ENCODE measurements around the gene GNAQ. TPM values are rescaled to one million over a fixed set of nuclear protein-coding genes. Genes with fewer than 3 reads are reported as not detected.

The GNAQ gene
- total and polyA plus RNA-seq, 2 of the 4 experiments (the other 2 are of a cell fraction), result 23.1 to 50.7 TPM

GRCh38 chr9:77838986-77839385 is 192.6 kb downstream of the GNAQ start:
- Histone ChIP-seq H3K79me1 (ENCODE audit: low read depth in 1 of 2, low read length in 2 of 2) (peaks cover 16 to 32% of the 10 kb centered on the region in 2 experiments; a peak in 3 of 4 replicates), H3K14ac (replicated peaks; ENCODE audit: low read depth, low read length) (no peak overlapping the region), H3K4me1 (ENCODE audit: control insufficient read depth, insufficient read depth, low read length) (peaks cover 6% of the 10 kb centered on the region), H2BK5ac (ENCODE audit: low read depth, low read length, poor library complexity, severe bottlenecking) (no peak overlapping the region), H3K27me3 (ENCODE audit: control insufficient read depth, insufficient read depth, low read length) (no peaks in the 10 kb centered on the region), H2BK20ac (ENCODE audit: low read depth, low read length) (no peak overlapping the region), H2AK5ac (ENCODE audit: low read depth, low read length) (no peak overlapping the region), H2BK120ac (ENCODE audit: low read depth, low read length) (no peak overlapping the region), H3K23ac (ENCODE audit: low read depth, low read length) (no peak overlapping the region), H3K9ac (ENCODE audit: low read depth, low read length) (no peak overlapping the region), H3K27ac (ENCODE audit: insufficient read depth, low read length) (no peak overlapping the region), H3K9me3 (ENCODE audit: control insufficient read depth, insufficient read depth, low read length) (no peaks in the 10 kb centered on the region), H3K36me3 (ENCODE audit: control insufficient read depth, insufficient read depth, low read length) (no peaks in the 10 kb centered on the region), H3K9me1 (ENCODE audit: insufficient read depth, low read length) (peaks cover 9% of the 10 kb centered on the region), H4K5ac (ENCODE audit: low read depth, low read length) (no peak overlapping the region), H2AFZ (replicated peaks; ENCODE audit: low read length, poor library complexity) (no peak overlapping the region), H2AK9ac (replicated peaks; ENCODE audit: low read depth, low read length, poor library complexity) (no peak overlapping the region), H3K56ac (ENCODE audit: extremely low read depth, insufficient read depth, low read length) (no peak overlapping the region), H3K4ac (ENCODE audit: low read depth, low read length) (no peak overlapping the region), H4K20me1 (ENCODE audit: insufficient read depth, low read length) (peaks cover 15% of the 10 kb centered on the region; the same call in 1 of the 2 replicates), H4K8ac (ENCODE audit: low read depth in 2 of 2, low read length in 2 of 2) (no peak overlapping the region), H4K91ac (ENCODE audit: insufficient read depth, low read depth, low read length) (no peak overlapping the region), H3K18ac (ENCODE audit: low read depth, low read length) (no peak overlapping the region), H3K4me2 (ENCODE audit: low read depth, low read length) (no peak overlapping the region), H3K4me3 (ENCODE audit: insufficient read depth, low read depth, low read length) (no peak overlapping the region), H2BK15ac (ENCODE audit: low read depth, low read length) (no peak overlapping the region)
- ChIA-PET POLR2A (ENCODE audit: unreplicated experiment) (no interaction called here), CTCF (interaction anchor here (1.5 kb wide), 1 partner anchor 10 kb away, joined by 3 read pairs; no protein-coding TSS in a partner anchor)
- TF ChIP-seq SMC3 (IDR thresholded peaks at IDR 0.05; ENCODE audit: low read depth, low read length) (no peak), RFX5 (IDR thresholded peaks at IDR 0.05; ENCODE audit: low read depth, low read length) (no peak), NFE2L2 (IDR thresholded peaks at IDR 0.05; ENCODE audit: low read depth, low read length) (no peak), CEBPB (IDR thresholded peaks at IDR 0.05; ENCODE audit: low read depth, low read length) (no peak), BHLHE40 (IDR thresholded peaks at IDR 0.05; ENCODE audit: low read depth, low read length) (no peak), RCOR1 (IDR thresholded peaks at IDR 0.05; ENCODE audit: insufficient replicate concordance, low read length) (no peak), CHD1 (IDR thresholded peaks at IDR 0.05; ENCODE audit: low read depth, low read length) (no peak), POLR2A (IDR thresholded peaks at IDR 0.05; ENCODE audit: low read depth, low read length) (no peak), MXI1 (IDR thresholded peaks at IDR 0.05; ENCODE audit: borderline replicate concordance, low read depth, low read length) (no peak), RAD21 (IDR thresholded peaks at IDR 0.05; ENCODE audit: low read length) (no peak), MAFK (IDR thresholded peaks at IDR 0.05; ENCODE audit: low read depth, low read length) (no peak), MAZ (IDR thresholded peaks at IDR 0.05; ENCODE audit: borderline replicate concordance, low read depth, low read length) (no peak), FOS (IDR thresholded peaks at IDR 0.05; ENCODE audit: low read depth, low read length) (no peak)
- TF ChIP-seq, protein P1, sequence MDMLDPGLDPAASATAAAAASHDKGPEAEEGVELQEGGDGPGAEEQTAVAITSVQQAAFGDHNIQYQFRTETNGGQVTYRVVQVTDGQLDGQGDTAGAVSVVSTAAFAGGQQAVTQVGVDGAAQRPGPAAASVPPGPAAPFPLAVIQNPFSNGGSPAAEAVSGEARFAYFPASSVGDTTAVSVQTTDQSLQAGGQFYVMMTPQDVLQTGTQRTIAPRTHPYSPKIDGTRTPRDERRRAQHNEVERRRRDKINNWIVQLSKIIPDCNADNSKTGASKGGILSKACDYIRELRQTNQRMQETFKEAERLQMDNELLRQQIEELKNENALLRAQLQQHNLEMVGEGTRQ (IDR thresholded peaks at IDR 0.05; ENCODE audit: low read depth, low read length), result no peak
- TF ChIP-seq, protein P2, sequence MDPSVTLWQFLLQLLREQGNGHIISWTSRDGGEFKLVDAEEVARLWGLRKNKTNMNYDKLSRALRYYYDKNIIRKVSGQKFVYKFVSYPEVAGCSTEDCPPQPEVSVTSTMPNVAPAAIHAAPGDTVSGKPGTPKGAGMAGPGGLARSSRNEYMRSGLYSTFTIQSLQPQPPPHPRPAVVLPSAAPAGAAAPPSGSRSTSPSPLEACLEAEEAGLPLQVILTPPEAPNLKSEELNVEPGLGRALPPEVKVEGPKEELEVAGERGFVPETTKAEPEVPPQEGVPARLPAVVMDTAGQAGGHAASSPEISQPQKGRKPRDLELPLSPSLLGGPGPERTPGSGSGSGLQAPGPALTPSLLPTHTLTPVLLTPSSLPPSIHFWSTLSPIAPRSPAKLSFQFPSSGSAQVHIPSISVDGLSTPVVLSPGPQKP (IDR thresholded peaks at IDR 0.05; ENCODE audit: borderline replicate concordance, low read depth, low read length), result no peak
- TF ChIP-seq, protein P3, sequence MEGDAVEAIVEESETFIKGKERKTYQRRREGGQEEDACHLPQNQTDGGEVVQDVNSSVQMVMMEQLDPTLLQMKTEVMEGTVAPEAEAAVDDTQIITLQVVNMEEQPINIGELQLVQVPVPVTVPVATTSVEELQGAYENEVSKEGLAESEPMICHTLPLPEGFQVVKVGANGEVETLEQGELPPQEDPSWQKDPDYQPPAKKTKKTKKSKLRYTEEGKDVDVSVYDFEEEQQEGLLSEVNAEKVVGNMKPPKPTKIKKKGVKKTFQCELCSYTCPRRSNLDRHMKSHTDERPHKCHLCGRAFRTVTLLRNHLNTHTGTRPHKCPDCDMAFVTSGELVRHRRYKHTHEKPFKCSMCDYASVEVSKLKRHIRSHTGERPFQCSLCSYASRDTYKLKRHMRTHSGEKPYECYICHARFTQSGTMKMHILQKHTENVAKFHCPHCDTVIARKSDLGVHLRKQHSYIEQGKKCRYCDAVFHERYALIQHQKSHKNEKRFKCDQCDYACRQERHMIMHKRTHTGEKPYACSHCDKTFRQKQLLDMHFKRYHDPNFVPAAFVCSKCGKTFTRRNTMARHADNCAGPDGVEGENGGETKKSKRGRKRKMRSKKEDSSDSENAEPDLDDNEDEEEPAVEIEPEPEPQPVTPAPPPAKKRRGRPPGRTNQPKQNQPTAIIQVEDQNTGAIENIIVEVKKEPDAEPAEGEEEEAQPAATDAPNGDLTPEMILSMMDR (conservative IDR thresholded peaks at IDR 0.05; ENCODE audit: low read depth, low read length), result no peak
- no peak for DNase-seq
- intact Hi-C loops (cut with micrococcal nuclease) (no loop called here), dilution Hi-C loops (cut with HindIII; ENCODE audit: low sequenced_read_pairs, unreplicated experiment) (no loop called here), in situ Hi-C loops (cut with MboI; ENCODE audit: low sequenced_read_pairs) (no loop called here)
- no CpG with 5 or more reads among the region's 1 CpG for WGBS, 2 experiments (ENCODE audit: extremely low coverage in 2 of 2, insufficient read length in 1 of 2)
- BruUV-seq (replicated peaks), result no TSS peak
- no peak for ATAC-seq (ENCODE audit: low read depth)

All from IMR-90 (cell line).